GM23338 (cell line): ENCODE data around the gene KLK11.
A peak's percentile ranks its signal among the peaks of the same experiment; 100 is the strongest.

Experiments
- CTCF ChIP-seq, 2 experiments: fragments of 200-600 bp in 1 of 2; sonication (generic) in 1 of 2; conservative IDR thresholded peaks; 2 replicates each; pipeline versions ENCODE4 v1.5.1 to v1.6.1; 2016 to 2017; ENCODE audit warnings: antibody characterized with exemption in 2 of 2, low read depth in 2 of 2, mild to moderate bottlenecking in 2 of 2, moderate library complexity in 1 of 2
- EZH2 ChIP-seq: fragments of 200-600 bp; sonication (generic); IDR thresholded peaks from one replicate; pipeline ENCODE4 v1.8.0; 2017; ENCODE audit warnings: antibody characterized with exemption, mild to moderate bottlenecking, low read depth; ENCODE audit not compliant: unreplicated experiment
- EZH2phosphoT487 ChIP-seq: fragments of 200-600 bp; sonication (generic); IDR thresholded peaks from one replicate; pipeline ENCODE4 v1.8.1; 2018; ENCODE audit warnings: antibody characterized with exemption; ENCODE audit not compliant: unreplicated experiment
- POLR2AphosphoS5 ChIP-seq: IDR thresholded peaks from 2 replicates; pipeline ENCODE4 v1.6.1; 2016; ENCODE audit warnings: antibody characterized with exemption, low read depth
- ZNF331 ChIP-seq: fragments of 250-450 bp; sonication (Bioruptor Pico); IDR thresholded peaks from 2 replicates; pipeline ENCODE4 v1.5.0; 2020; ENCODE audit warnings: low read depth, mild to moderate bottlenecking, moderate library complexity

GRCh38 chr19:51036519-51036918, 10.1 kb upstream of the KLK11 start:
- no peak for TF ChIP-seq EZH2
- peak in 1 of 2 experiments; percentile 9; a peak in 2 of 4 replicates for TF ChIP-seq CTCF (conservative IDR thresholded peaks at IDR 0.05; ENCODE audit: low read depth in 2 of 2)
- no peak for TF ChIP-seq ZNF331 (CRISPR knock-in tag)
- no peak for TF ChIP-seq EZH2phosphoT487
- no peak for TF ChIP-seq POLR2AphosphoS5
